ENCODE measurements around the gene ABLIM3. TPM values are rescaled to one million over a fixed set of nuclear protein-coding genes. Genes with fewer than 3 reads are reported as not detected.

ABLIM3 gene
- total and polyA plus RNA-seq, 12 donors = 53.6 to 189 (median 103) TPM

DNA sequence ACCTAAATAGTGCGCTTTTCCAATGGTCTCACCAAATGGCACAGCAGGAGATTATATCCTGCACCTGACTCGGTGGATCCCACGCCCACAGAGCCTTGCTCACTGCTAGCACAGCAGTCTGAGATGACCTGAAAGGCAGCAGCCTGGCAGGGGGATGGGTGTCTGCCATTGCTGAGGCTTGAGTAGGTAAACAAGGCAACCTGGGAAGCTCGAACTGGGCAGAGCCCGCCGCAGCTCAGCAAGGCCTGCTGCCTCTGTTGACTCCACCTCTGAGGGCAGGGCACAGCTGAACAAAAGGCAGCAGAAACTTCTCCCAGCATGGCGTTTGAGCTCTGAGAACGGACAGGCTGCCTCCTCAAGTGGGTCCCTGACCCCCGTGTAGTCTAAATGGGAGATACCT lies 18.1 kb upstream of the ABLIM3 start:
- no peaks in the 10 kb centered on the region for H3K36me3 ChIP-seq
- H3K4me1 ChIP-seq = peaks cover 0 to 15% (median 0%) of the 10 kb centered on the region in 9 donors
- H3K27me3 ChIP-seq = no peaks in the 10 kb centered on the region
- DNase-seq (no peak), ATAC-seq (no peak)
- intact Hi-C loops (cut with DNase I) = no loop called here
- TF ChIP-seq, protein P1, sequence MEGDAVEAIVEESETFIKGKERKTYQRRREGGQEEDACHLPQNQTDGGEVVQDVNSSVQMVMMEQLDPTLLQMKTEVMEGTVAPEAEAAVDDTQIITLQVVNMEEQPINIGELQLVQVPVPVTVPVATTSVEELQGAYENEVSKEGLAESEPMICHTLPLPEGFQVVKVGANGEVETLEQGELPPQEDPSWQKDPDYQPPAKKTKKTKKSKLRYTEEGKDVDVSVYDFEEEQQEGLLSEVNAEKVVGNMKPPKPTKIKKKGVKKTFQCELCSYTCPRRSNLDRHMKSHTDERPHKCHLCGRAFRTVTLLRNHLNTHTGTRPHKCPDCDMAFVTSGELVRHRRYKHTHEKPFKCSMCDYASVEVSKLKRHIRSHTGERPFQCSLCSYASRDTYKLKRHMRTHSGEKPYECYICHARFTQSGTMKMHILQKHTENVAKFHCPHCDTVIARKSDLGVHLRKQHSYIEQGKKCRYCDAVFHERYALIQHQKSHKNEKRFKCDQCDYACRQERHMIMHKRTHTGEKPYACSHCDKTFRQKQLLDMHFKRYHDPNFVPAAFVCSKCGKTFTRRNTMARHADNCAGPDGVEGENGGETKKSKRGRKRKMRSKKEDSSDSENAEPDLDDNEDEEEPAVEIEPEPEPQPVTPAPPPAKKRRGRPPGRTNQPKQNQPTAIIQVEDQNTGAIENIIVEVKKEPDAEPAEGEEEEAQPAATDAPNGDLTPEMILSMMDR (IDR thresholded peaks at IDR 0.05) = no peak
- H3K27ac ChIP-seq = no peak overlapping the region
- WGBS, 2 donors = 71 to 74% methylated on average over 9 of the region's 9 CpGs
- H3K4me3 ChIP-seq = no peak overlapping the region
- H3K9me3 ChIP-seq = no peaks in the 10 kb centered on the region

DNA sequence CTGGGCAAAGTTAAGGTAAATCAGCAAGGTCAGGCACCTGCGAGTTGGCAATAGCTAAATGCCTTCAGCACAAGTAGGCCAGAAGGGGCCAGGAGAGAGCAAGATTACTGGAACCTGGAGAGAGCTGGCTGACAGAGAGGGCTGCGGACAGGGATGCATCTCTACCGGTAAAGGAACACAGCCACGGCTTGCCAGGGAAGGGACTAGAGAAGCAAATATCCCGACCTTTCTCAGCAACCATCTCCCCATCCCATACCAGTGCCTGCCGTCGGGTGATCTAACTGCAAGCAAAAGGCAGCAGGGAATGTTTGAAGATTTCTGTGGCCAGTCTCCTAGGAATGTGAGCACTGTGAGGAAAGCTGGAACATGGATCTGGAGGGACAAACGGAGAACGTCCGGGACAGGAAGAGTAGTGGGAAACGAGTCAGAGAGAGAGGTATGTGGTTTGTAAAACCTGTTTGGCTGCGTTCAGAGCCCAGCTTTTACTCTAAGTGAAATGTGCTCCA lies 15.9 kb upstream of the ABLIM3 start:
- intact Hi-C loops (cut with DNase I) = no loop called here

DNA sequence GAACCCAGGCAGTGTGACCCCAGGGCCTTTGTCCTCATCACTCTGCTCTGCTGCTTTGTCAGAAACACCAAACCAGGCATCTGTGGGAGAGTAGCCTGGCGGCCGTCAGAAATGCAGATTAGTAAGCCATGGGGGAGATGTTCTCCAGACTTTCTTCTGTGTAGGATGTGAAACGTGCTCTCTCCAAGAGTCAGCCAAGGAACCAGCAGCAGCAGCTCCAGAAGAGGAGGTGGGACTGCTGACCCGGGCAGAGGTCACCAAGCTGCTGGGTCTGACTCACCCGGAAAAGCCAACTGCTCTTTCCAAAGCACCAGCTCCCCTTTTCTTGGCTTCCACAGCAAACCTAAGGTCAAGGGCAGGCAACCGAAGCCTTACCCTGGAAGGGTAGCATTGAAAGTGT lies 14.4 kb upstream of the ABLIM3 start:
- H3K36me3 ChIP-seq = no peaks in the 10 kb centered on the region
- H3K27me3 ChIP-seq = no peaks in the 10 kb centered on the region
- DNase-seq (no peak), ATAC-seq (no peak)
- H3K4me1 ChIP-seq = peaks cover 0 to 21% (median 6%) of the 10 kb centered on the region in 9 donors
- WGBS, 2 donors = 51 to 59% methylated on average over 6 of the region's 6 CpGs
- H3K9me3 ChIP-seq = no peaks in the 10 kb centered on the region
- intact Hi-C loops (cut with DNase I) = no loop called here
- no peak overlapping the region for H3K27ac ChIP-seq
- no peak overlapping the region for H3K4me3 ChIP-seq
- TF ChIP-seq, protein P1 (IDR thresholded peaks at IDR 0.05) = no peak

More for the DNA sequence above, 15.9 kb upstream of the ABLIM3 start:
- Histone ChIP-seq H3K4me3 (peak overlapping the region in 1 of 10 donors; percentile 13), H3K4me1 (peaks cover 0 to 17% (median 6%) of the 10 kb centered on the region in 9 donors), H3K27ac (peak overlapping the region in 1 of 10 donors; percentile 22), H3K27me3 (no peaks in the 10 kb centered on the region), H3K36me3 (no peaks in the 10 kb centered on the region), H3K9me3 (no peaks in the 10 kb centered on the region)
- TF ChIP-seq, protein P1 (IDR thresholded peaks at IDR 0.05) = peak in 4 of 9 donors; percentile 19 to 34 (median 28)
- peak in 4 of 8 donors; percentile 10 to 49 (median 29) for ATAC-seq
- no peak for DNase-seq
- WGBS, 2 donors = 47 to 54% methylated on average over 12 of the region's 12 CpGs

DNA sequence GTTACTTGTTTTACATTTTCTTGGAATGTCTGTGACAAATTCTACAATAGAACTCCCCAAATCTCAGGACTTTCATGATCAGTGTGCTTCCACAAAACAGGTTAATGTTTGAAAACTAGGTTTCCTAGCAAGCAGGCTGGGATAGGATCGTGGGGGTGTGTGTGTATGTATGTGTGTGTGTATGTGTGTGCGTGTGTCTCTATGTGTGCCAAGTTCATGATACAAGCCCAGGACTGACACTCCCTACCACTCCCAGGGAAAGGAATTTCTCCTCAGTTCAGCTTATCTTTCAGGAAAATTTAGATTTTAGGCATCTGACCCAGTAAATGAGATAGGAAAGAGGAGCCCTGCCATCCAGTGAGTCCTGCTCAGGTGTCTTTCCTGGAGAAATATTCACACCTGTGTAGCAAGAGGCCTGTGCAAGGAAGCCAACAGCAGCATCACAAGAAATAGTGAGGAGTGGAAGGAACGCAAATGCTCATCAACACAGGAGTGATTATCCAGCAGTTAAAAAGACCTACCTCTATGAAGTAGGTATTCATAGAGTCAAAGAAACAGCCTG lies 13.8 kb upstream of the ABLIM3 start:
- 68 to 78% methylated on average over 3 of the region's 3 CpGs for WGBS, 2 donors
- no peak for DNase-seq
- TF ChIP-seq, protein P1 (IDR thresholded peaks at IDR 0.05) = no peak
- no peaks in the 10 kb centered on the region for H3K36me3 ChIP-seq
- H3K9me3 ChIP-seq = no peaks in the 10 kb centered on the region
- intact Hi-C loops (cut with DNase I) = no loop called here
- no peak overlapping the region for H3K4me3 ChIP-seq
- H3K27ac ChIP-seq = no peak overlapping the region
- peaks cover 0 to 21% (median 6%) of the 10 kb centered on the region in 9 donors for H3K4me1 ChIP-seq
- peak in 1 of 8 donors; percentile 36 for ATAC-seq
- no peaks in the 10 kb centered on the region for H3K27me3 ChIP-seq
